ENCODE data around the gene TMEM151B. TPM values are rescaled to one million over a fixed set of nuclear protein-coding genes. Genes with fewer than 3 reads are reported as not detected.
"Not testable (repeated sequence)": the region's sequence is repeated elsewhere in the genome, so short reads cannot be mapped to it uniquely, and the experiment has no call there.

The TMEM151B gene
- 0.19 TPM for polyA plus RNA-seq (2013, experiment 1 of 2; ENCODE audit: insufficient read length)
- polyA plus RNA-seq (2013, experiment 2 of 2; ENCODE audit: insufficient read length), result not detected

DNA sequence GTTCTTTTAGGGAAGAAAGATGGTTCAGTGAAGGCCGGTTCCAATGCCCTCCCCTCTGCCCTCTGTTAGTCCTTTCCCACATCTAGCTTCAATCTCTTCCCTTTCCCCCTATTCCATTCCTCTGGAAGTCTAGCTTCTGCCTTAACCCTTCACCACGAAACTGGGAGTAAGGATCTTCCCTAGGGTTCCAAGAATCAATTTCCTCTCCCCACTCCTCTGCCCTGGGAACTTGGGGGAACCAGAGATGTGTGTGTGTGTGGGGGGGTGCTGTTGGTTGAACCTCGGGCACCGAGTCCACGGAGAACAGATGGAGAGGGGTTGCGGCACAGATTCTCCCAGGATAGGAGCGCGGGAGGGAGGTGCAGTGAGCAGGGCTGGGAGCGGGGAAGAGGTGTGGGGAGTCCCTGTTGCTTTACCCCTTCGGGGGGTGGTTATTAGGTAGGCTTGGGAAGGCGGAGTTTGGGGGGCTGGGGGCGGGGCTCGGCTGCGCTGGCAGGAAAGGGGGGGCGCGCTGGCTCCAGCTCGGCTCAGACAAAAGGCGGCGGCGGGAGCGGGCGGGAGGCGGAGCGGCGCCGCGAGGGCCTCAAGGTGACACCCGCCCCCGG lies at the start of gene TMEM151B:
Gene TMEM151B (plus strand): TSS at position 530 of the 605 bp plus-strand sequence. CDS start 293 bp downstream, outside the sequence.
- no peak for DNase-seq

DNA sequence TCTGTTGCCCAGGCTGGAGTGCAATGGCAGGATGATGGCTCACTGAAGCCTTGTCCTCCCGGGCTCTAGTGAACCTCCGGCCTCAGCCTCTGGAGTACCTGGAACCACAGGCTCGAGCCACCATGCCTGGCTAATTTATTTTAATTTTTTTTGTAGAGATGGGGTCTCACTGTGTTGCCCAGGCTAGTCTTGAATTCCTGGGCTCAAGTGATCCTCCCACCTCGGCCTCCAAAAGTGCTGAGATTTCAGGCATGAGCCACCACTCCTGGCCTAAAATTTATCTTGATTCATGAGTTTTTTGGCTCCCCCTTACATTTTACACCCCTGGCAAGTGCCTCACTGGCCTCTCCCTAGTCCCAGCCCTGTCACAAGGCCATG lies 49.3 kb upstream of the TMEM151B start:
- DNase-seq, result no peak

DNA sequence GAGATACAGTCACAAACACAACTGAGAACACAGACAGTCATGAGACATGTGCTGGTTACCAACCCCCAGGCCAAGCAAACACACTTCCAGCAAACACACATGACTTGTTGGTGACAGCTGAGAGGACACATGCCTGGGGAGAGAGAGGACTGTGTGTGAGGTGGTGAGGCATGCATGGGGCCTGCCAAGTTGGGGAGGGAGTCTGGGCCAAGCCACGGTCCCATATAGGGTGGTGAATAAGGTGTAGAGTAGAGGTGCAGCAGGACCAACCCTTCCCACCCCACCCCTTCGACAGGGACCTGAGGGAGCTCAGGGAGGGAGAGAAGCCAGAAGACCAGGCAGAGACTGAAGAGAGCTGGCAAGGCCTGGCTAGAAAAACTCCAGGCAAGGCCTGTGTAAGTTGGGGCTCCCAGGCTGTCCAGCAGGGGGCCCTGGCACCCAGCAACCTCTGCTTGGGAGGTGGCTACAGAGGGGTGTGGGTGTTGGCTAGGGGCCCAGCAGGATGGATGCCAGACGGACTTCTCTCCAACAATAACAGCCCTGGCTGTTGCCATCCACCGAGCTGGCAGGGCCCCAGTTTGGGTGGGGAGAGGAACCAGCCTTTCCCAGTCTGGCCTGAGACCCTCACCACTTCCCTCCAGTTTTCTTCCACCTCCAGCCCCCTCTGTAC lies 48.8 kb upstream of the TMEM151B start:
- DNase-seq, result peak; percentile 85

DNA sequence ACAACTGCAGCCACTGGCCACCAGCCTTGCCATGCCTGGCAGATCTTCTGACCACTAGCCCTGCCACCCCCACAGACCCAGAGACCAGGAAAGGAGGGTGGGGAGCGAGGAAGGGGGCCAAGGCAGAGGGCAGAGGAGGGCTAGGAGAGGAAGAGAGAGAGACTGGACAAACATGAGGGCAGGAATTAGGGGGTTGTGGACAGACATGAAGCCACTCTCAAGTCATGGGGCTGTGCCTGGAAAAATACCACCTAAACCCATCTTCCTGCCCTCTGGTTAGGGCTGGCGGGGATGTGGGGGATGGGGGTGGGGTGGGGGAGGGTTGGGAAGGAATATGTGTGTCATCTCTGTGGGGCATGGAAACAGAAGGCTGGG lies 48.3 kb upstream of the TMEM151B start:
- no peak for DNase-seq

DNA sequence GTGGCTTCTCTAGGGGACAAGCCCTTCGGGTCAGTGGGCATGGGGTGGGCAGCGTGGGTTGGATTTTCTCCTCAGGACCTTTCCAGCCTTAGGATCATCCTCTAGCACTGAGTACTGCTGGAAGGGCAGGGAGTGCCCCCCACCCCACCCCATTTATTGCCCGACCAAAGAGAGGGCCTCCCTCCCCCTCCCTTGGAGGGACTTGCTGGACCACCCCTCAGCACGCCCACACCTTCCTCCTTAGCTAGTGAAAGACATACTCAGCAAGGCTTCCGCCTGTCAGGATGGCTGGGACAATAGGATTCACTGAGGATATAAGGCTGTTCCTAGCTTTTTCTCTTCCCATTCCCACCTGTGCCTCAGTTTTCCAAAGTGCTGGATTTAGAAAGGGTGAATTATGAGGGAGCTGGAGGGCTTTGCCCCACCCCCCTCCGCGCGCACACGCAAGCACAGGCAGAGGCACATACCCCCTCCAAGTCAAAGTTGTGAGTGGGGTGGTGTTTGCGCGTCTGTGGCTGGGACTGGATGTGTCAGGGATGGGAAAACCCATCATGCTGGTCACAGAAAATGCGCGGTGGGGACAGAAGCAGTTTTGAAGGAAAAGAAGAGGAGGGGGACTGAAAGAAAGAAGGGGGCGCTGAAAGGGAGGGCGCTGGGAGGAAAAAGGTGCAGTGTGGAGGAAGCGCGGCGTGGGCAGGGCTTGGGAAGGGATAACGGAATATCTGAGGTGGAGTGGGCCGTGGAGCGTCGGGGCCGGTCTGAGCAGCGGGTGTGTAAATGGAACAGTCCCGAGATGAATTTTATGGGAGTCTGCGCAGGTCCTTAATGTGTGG lies 47.5 kb upstream of the TMEM151B start:
- DNase-seq, result no peak

DNA sequence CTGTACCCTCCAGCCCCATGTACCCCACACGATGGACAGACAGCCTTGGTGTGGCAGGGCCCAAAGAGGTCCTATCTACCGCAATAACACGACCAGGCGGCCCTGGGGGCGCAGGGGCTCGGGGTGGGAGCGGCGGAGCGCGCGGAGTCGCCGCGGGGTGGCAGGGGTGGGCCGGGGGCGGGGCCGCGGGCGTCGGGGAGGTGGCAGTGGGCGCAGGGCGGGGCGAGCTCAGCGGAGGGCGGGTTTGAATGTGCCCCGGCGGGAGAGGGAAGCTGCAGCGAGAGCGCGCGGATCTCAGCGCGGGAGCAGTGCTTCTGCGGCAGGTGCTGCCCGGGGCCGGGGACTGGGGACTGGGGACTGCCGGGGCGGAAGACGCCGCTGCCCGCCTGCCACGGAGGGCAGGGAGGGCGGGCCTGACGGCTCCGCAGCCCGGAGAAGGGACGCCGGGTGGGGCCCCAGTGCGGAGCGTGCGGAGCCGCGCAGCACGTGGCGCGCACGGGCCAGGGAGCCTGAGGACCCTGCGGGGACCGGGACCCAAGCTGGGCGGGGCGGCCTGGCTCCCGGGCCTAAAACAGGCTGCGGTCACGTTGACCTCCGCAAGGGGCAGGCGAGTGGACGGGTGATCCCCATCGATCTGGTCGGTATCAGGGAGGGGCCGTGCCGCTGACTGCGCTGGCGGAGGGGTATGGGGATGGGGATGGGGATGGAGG lies 46.8 kb upstream of the TMEM151B start, which contains the start of gene SLC29A1:
Gene SLC29A1 (plus strand): TSS at position 277 of the 710 bp plus-strand sequence. CDS start 3,719 bp downstream, outside the sequence.
- DNase-seq, result peak; percentile 64

DNA sequence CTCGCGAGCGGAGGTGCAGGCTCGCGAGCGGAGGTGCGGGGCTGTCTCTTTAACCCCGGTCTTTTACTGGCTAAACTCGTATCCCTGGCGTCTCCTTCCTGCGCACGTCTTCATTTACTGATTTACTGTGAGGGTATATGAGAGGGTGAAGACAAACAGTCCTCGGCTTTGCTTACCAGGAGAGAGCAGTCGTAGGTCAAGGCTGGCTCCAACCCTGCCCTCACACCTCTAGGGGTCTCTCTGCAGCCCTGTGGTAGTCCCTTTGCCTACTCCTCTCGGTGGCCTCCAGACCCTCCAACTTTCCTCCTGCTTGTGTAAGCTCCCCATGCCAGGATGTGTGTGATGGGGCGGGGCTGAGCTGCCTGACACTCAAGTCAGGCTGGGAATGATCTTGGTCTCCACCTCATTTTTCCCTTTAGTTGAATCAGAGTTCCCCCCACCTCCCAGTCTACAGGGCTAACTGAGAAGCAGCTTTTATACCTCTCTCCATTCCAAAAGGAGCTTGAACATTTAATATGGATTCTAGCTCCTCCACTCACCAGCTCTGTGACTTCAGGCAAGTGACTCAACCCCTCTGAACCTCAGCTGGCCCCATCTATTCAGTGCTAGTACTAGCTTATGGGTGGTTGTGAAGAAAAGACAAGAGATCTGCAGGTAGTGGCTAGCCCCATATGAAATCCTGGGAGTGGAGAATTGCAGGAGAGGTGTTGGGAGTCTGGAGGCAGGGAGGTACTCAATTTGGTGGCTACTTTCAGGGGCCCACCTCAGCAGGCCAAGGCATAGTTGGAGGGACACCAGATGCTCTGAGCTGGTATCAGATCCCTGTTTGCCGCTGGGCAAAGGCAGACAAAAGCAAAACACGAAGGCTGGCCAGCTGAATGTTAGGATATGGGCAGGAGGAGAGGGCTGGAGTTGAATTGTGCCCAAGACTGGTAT lies 46.0 kb upstream of the TMEM151B start:
- DNase-seq, result peak; percentile 35

DNA sequence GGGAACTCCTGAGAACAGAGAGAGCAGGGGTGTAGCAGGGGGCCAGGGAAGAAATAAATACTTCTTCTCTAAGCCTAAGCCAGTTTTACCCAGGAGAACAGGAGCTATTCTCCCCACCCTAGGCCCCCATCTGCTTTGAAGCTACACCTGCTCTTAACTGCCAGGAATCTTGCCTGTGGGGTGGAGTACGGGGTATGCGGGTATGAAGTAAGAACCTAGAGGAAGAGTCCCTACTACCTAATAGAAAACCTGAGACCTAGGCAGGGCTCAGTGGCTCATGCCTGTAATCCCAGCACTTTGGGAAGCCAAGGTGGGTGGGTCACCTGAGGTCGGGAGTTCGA lies 45.3 kb upstream of the TMEM151B start:
- DNase-seq, result no peak

DNA sequence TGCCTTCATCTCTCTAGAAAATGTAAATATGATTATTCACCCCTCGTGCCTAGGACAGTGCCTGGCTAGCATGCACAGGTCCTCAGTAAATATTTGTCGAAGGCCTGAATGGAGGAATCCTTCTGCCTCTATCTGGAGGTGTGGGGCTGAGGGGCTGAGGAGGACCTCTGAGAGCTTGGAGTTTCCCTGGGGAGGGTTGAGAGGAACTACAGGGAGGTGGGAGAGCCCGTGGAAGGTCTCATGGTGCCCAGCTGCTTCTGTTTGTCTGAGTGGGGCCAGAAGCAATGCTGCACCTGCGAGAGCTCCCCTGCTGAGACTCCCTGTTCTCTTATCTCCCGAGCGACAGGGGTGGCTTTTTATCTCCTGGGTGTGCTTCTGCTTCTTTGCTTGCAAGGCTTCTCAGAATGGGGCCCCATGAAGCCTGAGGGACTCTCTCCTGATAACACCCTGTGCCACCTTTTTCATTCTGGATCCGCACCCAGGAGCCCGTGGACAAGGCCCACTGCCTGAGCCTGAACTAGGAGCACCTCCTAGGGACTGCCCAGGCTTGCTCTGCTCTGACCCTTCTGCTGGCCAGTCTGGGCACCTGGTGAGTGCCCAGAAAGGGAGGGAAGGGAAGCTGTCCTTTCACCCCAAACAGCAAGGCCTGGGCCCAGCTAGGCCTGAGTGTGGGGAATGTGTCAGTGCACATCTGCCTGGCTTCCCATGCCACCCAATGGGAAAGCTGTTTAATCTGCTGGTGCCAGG lies 44.5 kb upstream of the TMEM151B start:
- DNase-seq, result no peak

DNA sequence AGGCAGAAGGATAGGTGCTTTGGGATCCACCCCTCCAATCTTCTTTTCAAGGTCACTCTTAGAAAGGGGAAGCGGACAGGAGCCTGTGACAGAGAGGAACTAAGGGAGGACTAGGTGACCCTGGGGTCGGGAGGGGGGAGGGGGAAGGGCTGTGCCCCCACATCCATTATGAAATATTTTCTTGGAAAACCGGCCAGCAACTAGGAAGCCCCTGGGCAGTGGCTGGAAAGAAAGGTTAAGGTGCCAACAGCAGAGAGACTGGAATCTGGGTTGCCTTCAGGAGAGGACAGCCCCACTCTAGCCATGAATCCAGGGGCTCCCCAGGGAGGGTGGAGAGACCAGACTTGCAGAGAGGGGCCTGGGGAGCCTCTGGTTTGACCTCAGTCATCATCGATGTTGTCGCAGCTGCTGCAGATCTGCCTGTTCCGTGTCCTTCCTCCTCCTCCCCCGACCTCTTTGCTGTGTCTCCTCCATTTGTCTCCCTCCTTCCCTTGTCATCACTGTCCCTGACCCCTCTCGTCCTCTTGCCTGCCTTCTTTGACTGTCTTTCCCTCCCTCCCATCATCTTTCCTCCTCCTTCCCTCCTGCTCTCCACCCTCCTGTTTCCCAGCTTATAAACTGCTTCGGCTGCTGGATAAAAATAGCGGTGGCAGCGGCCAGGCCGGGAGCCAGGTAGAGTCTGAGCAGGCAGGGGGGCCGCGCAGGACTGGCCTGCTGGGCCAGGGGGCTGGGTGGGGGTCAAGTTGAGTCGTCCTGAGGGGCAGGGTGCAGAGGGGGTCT lies 43.7 kb upstream of the TMEM151B start:
- DNase-seq, result no peak

DNA sequence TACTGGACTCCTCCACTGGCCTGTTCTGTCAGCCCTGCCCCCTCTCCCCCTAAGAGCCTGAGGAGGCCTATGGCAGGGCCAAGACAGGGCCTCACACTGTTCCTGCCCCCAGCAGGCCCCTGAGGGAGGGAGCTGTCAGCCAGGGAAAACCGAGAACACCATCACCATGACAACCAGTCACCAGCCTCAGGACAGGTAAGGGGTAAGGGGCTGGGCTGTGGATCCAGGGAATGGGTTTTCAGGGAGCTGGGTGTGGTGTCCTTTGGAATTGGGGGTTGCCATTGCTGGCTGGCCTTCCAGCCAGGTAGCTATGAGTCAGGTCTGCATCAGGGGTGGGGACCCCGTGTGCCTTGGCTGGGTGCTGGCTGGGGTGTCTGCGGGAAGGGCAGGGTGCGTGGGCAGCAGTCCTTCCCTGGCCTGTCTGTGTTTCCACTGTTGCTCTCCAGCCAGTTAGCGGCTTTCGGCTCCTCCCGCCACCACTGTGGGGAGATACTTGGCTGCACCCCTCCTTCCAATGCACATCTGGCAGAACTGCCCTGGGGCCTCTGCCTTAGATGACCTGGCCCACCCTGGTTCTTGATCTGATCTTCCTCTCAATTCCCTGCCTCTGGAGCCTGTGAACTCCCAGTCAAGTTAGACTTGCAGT lies 43.0 kb upstream of the TMEM151B start:
- DNase-seq, result no peak

DNA sequence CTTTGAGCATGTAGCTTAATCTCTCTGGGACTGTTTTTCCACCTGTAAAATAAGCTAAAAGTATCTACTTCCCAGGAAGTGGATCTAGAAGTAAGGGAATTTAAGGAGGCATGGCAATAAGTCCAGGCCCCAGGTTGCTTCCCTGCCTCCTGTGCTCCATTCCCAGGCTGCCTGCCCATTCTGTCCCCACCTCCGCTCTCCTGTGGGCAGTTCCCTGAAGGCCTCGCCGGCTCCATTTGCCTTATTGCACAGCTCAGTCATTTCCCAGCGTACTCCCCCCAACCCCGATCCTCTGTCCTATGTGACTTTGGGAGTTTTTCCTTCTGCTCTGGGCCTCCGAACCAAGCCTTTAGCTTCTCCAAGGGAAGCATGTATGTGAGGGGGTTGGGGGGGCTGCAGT lies 42.2 kb upstream of the TMEM151B start:
- DNase-seq, result no peak

DNA sequence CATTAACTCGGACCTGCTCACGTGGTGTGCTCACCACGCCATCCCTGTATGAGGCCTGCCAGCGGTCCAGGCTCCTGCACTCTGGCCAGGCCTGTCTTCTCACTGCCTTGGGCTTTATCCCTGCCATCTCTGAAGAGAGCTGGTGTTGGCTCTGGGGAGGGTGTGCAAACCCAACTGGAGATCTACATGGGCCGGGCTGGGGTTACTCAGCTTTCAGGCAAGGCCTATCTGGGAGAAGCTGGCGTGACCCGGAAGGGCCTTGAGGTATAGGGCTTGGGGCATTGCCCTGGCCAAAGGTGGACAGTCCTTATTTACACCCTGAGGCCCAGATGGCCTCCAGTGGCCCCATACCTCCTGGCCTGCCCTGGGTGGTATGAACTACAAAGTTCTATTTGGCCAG lies 41.8 kb upstream of the TMEM151B start:
- DNase-seq, result no peak

DNA sequence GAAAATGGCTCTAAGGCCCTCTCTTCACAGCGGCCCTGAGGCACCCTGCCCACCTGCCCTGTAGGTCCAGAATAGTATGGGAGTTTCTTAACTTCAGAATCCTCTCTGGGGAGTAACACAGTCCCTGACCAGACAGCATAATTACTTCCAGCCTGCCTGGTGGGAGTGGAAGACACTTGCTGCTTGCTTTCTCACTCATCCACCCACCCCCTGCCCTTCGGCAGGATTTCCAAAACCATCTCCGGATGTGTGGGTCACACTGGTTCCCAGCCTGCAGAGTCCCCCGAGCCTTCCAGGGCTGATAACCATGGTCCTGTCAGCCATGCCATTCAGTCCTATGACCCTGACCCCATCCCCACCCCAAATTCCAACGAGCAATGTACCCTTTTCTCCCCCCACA lies 41.4 kb upstream of the TMEM151B start:
- DNase-seq, result no peak

DNA sequence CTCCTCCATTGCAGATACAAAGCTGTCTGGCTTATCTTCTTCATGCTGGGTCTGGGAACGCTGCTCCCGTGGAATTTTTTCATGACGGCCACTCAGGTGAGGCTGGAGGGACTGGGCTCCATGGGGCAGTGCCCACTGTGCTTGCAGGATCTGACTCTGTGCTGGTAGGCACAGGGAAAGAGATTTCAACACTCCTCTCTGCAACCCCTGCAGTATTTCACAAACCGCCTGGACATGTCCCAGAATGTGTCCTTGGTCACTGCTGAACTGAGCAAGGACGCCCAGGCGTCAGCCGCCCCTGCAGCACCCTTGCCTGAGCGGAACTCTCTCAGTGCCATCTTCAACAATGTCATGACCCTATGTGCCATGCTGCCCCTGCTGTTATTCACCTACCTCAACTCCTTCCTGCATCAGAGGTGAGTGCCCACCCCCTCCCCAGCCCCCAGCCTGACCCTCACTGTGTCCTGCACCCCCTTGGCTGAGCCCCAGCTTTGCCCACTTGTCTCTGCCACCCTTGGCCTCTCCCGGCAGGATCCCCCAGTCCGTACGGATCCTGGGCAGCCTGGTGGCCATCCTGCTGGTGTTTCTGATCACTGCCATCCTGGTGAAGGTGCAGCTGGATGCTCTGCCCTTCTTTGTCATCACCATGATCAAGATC lies 40.7 kb upstream of the TMEM151B start:
- DNase-seq, result no peak

DNA sequence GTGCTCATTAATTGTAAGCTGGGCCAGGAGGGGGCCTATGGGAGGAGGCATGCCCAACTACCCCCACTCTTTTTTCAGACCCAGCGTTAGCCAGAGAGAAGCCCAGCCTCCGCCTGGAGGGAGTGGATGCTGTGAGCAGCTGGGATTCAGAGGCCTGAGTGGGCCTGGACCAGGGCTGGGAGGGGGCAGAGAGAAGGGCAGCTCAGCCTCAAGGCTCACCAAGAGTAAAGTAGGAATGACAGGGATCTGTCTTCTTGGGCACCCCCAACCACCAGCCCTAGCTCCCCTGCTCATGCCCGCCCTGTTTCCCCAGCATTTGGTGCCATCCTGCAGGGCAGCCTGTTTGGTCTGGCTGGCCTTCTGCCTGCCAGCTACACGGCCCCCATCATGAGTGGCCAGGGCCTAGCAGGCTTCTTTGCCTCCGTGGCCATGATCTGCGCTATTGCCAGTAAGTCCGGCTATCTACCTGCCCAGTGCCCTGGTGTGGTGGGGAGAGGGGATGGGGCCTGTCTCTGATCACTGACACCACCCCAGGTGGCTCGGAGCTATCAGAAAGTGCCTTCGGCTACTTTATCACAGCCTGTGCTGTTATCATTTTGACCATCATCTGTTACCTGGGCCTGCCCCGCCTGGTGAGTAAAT lies 40.1 kb upstream of the TMEM151B start:
- DNase-seq, result no peak

DNA sequence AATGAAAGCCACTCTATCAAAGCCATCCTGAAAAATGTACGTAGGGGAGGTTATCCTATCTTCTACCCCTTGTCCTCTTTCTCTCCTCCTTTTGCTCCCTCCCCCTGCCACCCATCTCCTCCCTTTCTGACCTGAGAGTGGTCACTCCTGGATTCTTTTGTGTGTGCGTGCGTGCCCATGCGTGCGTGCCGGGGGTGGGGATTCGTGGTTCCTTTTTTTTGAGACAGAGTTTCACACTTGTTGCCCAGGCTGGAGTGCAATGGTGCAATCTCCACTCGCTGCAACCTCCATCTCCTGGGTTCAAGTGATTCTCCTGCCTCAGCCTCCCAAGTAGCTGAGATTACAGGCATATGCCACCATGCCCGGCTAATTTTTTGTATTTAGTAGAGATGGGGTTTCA lies 38.8 kb upstream of the TMEM151B start:
- DNase-seq, result not testable (repeated sequence)

All from fibroblast of skin of back (primary cell).